Panc1 (cell line): ENCODE results near the gene RNF220. TPM values are rescaled to one million over a fixed set of nuclear protein-coding genes. Genes with fewer than 3 reads are reported as not detected.

Experiments
- ATAC-seq: fragments of 200-7000 bp; cut with Tn5 transposase; 2 replicates; pipeline ENCODE4 v1.9.1; 2020; ENCODE audit warnings: mild to moderate bottlenecking, moderate library complexity
- BruUV-seq: library from RNA; stranded (reverse); fragments of 400-500 nt; replicated peaks from 2 replicates; lab custom pipeline; 2021; lab: Mats Ljungman, UMichigan
- CTCF ChIA-PET: fragments of 300-600 bp; sonication (Branson Sonifier 250); formaldehyde crosslinking; loops from one replicate; lab custom pipeline; 2022; ENCODE audit warnings: antibody characterized with exemption; lab: Charles Lee
- POLR2A ChIA-PET: fragments of 300-600 bp; sonication (Branson Sonifier 250); formaldehyde crosslinking; loops from one replicate; lab custom pipeline; 2022; ENCODE audit warnings: antibody characterized with exemption; lab: Charles Lee
- DNase-seq: peaks from one replicate; pipeline ENCODE4 v3.0.0-alpha.2; 2010; ENCODE audit warnings: low read depth, low spot score
- H3K27ac ChIP-seq: 2 replicates; pipeline ENCODE4 v1.5.1; 2011; ENCODE audit warnings: mild to moderate bottlenecking, low read length, inconsistent platforms
- H3K27me3 ChIP-seq: fragments of 200-500 bp; sonication (Bioruptor generic); 2 replicates; pipeline ENCODE4 v1.6.0; 2014; ENCODE audit warnings: low read length, inconsistent platforms; ENCODE audit not compliant: control insufficient read depth, insufficient read depth
- H3K36me3 ChIP-seq: fragments of 200-500 bp; sonication (Bioruptor generic); 2 replicates; pipeline ENCODE4 v1.5.1; 2014; ENCODE audit warnings: inconsistent platforms, mild to moderate bottlenecking, low read length, moderate library complexity; ENCODE audit not compliant: control insufficient read depth, insufficient read depth
- H3K4me1 ChIP-seq: 2 replicates; pipeline ENCODE4 v1.5.1; 2011; ENCODE audit warnings: inconsistent platforms, mild to moderate bottlenecking, low read length, moderate library complexity; ENCODE audit not compliant: control insufficient read depth, insufficient read depth
- H3K4me3 ChIP-seq, 2 experiments: 2 replicates each; pipeline ENCODE4 v1.5.1; 2011 to 2012; ENCODE audit warnings: low read depth in 2 of 2, low read length in 2 of 2, mild to moderate bottlenecking in 2 of 2, inconsistent platforms in 1 of 2, moderate library complexity in 1 of 2
- H3K9me3 ChIP-seq: fragments of 200-500 bp; sonication (Bioruptor generic); 2 replicates; pipeline ENCODE4 v1.5.1; 2014; ENCODE audit warnings: low read depth, mild to moderate bottlenecking, inconsistent platforms, low read length, moderate library complexity; ENCODE audit not compliant: control insufficient read depth, insufficient read depth
- POLR2AphosphoS5 ChIP-seq: IDR thresholded peaks from 2 replicates; pipeline ENCODE4 v1.6.1; 2012; ENCODE audit warnings: mild to moderate bottlenecking, low read depth, low read length, moderate library complexity
- SIN3A ChIP-seq: IDR thresholded peaks from 2 replicates; pipeline ENCODE4 v1.6.1; 2012; ENCODE audit warnings: low read depth, mild to moderate bottlenecking, low read length, moderate library complexity, borderline replicate concordance; ENCODE audit not compliant: insufficient read depth
- TCF7L2 ChIP-seq: IDR thresholded peaks from 2 replicates; pipeline ENCODE4 v1.6.1; 2011; ENCODE audit warnings: mild to moderate bottlenecking, low read depth, low read length, inconsistent platforms
- in situ Hi-C: cut with HindIII; loops from 2 replicates; pipeline ENCODE4 v1.10.0; 2016; ENCODE audit warnings: low sequenced_read_pairs, low pct_unique_long_range_greater_than_20kb
- intact Hi-C: fragments of 100-400 bp; cut with micrococcal nuclease; formaldehyde crosslinking; loops from one replicate; pipeline ENCODE4 v1.10.0; 2022; ENCODE audit not compliant: unreplicated experiment
- total RNA-seq: library from RNA; stranded (reverse); gene quantifications from one replicate; pipeline ENCODE4 v1.2.1, GENCODE V29; 2021; ENCODE audit not compliant: unreplicated experiment
- TF ChIP-seq, protein P1 (sequence below): fragments of 450-650 bp; IDR thresholded peaks from 2 replicates; pipeline ENCODE4 v1.5.1; 2017; ENCODE audit warnings: mild to moderate bottlenecking
- TF ChIP-seq, protein P2 (sequence below), 2 experiments: IDR thresholded peaks; 2 replicates each; pipeline ENCODE4 v1.6.1; 2011 to 2012; ENCODE audit warnings: low read depth in 2 of 2, control low read depth in 1 of 2, low read length in 1 of 2, mild to moderate bottlenecking in 1 of 2, moderate library complexity in 1 of 2; ENCODE audit not compliant: insufficient read depth in 1 of 2

The RNF220 gene
- total RNA-seq, 1 experiment from 2014 or later = 64.9 TPM

DNA sequence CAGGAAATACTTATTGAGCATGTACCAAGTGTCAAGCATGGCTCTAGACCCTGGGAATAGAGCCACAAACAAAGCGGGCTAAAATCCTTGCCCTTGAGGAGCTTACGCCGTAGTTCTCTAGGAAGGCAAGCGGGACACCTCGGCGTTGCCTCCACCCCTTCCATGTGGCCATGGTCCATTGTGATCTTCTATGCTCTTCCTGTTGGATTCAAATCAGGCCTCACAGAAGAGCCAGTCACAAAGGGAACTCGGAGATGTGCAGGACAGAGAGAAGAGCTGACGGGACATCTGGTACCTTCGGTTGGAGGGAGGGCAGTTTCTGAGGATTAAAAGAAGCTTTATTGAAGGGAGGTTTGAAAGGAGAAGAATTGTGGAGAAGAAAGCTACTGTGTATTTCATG, 139.9 kb downstream of the RNF220 start:
- in situ Hi-C loops = no loop called here
- POLR2A ChIA-PET = no interaction called here
- no TSS peak for BruUV-seq
- Histone ChIP-seq H3K36me3 (no peaks in the 10 kb centered on the region), H3K27ac (no peak overlapping the region), H3K4me1 (no peaks in the 10 kb centered on the region), H3K9me3 (no peaks in the 10 kb centered on the region), H3K27me3 (no peaks in the 10 kb centered on the region), H3K4me3 (no peak overlapping the region)
- no peak for ATAC-seq
- no peak for DNase-seq
- TF ChIP-seq, protein P1, sequence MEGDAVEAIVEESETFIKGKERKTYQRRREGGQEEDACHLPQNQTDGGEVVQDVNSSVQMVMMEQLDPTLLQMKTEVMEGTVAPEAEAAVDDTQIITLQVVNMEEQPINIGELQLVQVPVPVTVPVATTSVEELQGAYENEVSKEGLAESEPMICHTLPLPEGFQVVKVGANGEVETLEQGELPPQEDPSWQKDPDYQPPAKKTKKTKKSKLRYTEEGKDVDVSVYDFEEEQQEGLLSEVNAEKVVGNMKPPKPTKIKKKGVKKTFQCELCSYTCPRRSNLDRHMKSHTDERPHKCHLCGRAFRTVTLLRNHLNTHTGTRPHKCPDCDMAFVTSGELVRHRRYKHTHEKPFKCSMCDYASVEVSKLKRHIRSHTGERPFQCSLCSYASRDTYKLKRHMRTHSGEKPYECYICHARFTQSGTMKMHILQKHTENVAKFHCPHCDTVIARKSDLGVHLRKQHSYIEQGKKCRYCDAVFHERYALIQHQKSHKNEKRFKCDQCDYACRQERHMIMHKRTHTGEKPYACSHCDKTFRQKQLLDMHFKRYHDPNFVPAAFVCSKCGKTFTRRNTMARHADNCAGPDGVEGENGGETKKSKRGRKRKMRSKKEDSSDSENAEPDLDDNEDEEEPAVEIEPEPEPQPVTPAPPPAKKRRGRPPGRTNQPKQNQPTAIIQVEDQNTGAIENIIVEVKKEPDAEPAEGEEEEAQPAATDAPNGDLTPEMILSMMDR = no peak
- TF ChIP-seq, protein P2, sequence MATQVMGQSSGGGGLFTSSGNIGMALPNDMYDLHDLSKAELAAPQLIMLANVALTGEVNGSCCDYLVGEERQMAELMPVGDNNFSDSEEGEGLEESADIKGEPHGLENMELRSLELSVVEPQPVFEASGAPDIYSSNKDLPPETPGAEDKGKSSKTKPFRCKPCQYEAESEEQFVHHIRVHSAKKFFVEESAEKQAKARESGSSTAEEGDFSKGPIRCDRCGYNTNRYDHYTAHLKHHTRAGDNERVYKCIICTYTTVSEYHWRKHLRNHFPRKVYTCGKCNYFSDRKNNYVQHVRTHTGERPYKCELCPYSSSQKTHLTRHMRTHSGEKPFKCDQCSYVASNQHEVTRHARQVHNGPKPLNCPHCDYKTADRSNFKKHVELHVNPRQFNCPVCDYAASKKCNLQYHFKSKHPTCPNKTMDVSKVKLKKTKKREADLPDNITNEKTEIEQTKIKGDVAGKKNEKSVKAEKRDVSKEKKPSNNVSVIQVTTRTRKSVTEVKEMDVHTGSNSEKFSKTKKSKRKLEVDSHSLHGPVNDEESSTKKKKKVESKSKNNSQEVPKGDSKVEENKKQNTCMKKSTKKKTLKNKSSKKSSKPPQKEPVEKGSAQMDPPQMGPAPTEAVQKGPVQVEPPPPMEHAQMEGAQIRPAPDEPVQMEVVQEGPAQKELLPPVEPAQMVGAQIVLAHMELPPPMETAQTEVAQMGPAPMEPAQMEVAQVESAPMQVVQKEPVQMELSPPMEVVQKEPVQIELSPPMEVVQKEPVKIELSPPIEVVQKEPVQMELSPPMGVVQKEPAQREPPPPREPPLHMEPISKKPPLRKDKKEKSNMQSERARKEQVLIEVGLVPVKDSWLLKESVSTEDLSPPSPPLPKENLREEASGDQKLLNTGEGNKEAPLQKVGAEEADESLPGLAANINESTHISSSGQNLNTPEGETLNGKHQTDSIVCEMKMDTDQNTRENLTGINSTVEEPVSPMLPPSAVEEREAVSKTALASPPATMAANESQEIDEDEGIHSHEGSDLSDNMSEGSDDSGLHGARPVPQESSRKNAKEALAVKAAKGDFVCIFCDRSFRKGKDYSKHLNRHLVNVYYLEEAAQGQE (IDR thresholded peaks at IDR 0.05; ENCODE audit: insufficient read depth in 1 of 2, low read depth in 2 of 2, low read length in 1 of 2) = no peak
- TF ChIP-seq POLR2AphosphoS5 (no peak), SIN3A (no peak), TCF7L2 (no peak)
- CTCF ChIA-PET = no interaction called here
- intact Hi-C loops = no loop called here

DNA sequence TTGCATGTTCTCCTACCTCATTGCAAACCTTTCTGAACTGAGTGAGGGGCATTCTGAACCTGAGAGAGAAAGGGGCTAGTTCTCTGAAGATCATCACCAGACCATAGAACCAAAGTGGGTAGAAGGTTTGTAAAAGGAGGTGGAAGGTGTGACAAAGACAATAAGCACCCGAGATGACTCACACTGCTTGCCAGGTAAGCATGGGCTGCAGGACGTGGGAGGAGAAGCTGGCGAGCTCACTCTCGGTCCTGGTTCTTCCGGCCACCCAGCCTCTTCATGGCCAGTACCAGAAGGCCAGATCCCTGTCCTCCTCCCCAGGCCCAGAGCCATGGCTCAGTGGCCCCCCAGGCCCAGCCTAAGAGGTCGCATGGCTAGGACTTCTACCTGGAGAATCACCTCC, 140.9 kb downstream of the RNF220 start:
- ATAC-seq (no peak), DNase-seq (no peak)
- in situ Hi-C loops = no loop called here
- Histone ChIP-seq H3K27me3 (no peaks in the 10 kb centered on the region), H3K4me3 (no peak overlapping the region), H3K9me3 (no peaks in the 10 kb centered on the region), H3K27ac (no peak overlapping the region), H3K36me3 (no peaks in the 10 kb centered on the region), H3K4me1 (no peaks in the 10 kb centered on the region)
- TF ChIP-seq TCF7L2 (no peak), POLR2AphosphoS5 (no peak), SIN3A (no peak)
- TF ChIP-seq, protein P2 (IDR thresholded peaks at IDR 0.05; ENCODE audit: insufficient read depth in 1 of 2, low read depth in 2 of 2, low read length in 1 of 2) = no peak
- TF ChIP-seq, protein P1 = no peak
- intact Hi-C loops = no loop called here
- CTCF ChIA-PET = no interaction called here
- POLR2A ChIA-PET = no interaction called here
- no TSS peak for BruUV-seq
